Left renal pelvis (tissue), 4 donors: Measurements from ENCODE around the gene HMGXB4. TPM values are rescaled to one million over a fixed set of nuclear protein-coding genes. Genes with fewer than 3 reads are reported as not detected.

Experiments
- polyA plus RNA-seq, 4 donors: library from polyadenylated mRNA; unstranded; fragments of 120-200 nt; gene quantifications; one replicate each; pipeline ENCODE4 v1.2.1, GENCODE V29; 2013; ENCODE audit not compliant: insufficient read length in 4 of 4

The HMGXB4 gene
- polyA plus RNA-seq, 4 donors: 28.3 to 31.7 (median 29.4) TPM

Other genes with a start within 250 kb of the HMGXB4 start
- gene ISX, start 191.3 kb upstream of the HMGXB4 start, polyA plus RNA-seq: under 1 TPM; 0.05 to 0.32 (median 0.25) TPM
- 10 to 100 TPM; 33.6 to 38.7 (median 36.7) TPM for gene TOM1, start 42.4 kb downstream of the HMGXB4 start, polyA plus RNA-seq
- 10 to 100 TPM; 20.0 to 50.5 (median 37.2) TPM for gene HMOX1, start 123.6 kb downstream of the HMGXB4 start, polyA plus RNA-seq
- 10 to 100 TPM; 59.1 to 74.6 (median 64.5) TPM for gene MCM5, start 142.6 kb downstream of the HMGXB4 start, polyA plus RNA-seq